HG03558 (cell line): Measurements from ENCODE around the gene SEC14L1.
"Not testable (repeated sequence)": the region's sequence is repeated elsewhere in the genome, so short reads cannot be mapped to it uniquely, and the experiment has no call there.

Experiments used
- ATAC-seq: cut with Tn5 transposase; IDR thresholded peaks from one replicate; pipeline ENCODE4 v1.9.1; 2021; ENCODE audit warnings: moderate number of reproducible peaks; ENCODE audit not compliant: unreplicated experiment; ENCODE audit errors: extremely low read depth

SEC14L1 gene

GRCh38 chr17:77230436-77230830 is 89.7 kb downstream of the SEC14L1 start:
- no peak for ATAC-seq

GRCh38 chr17:77231076-77231871 is 90.5 kb downstream of the SEC14L1 start:
- ATAC-seq: no peak

- no peak for ATAC-seq
These were observed 92.4 kb downstream of the SEC14L1 start for GRCh38 chr17:77233127-77233526.

GRCh38 chr17:77233635-77234334 is 93.0 kb downstream of the SEC14L1 start:
- no peak for ATAC-seq

- ATAC-seq: no peak
These were observed 93.9 kb downstream of the SEC14L1 start for GRCh38 chr17:77234695-77235094.

GRCh38 chr17:77235370-77235941 is 94.7 kb downstream of the SEC14L1 start:
- ATAC-seq: no peak

GRCh38 chr17:77237232-77238008 is 96.7 kb downstream of the SEC14L1 start:
- ATAC-seq: no peak

- no peak for ATAC-seq
These were observed 100.2 kb downstream of the SEC14L1 start for GRCh38 chr17:77240976-77241375.

GRCh38 chr17:77242118-77242851 is 101.5 kb downstream of the SEC14L1 start:
- no peak for ATAC-seq

- ATAC-seq: no peak
These were observed 104.6 kb downstream of the SEC14L1 start for GRCh38 chr17:77245162-77245926.

- ATAC-seq: no peak
These were observed 105.6 kb downstream of the SEC14L1 start for GRCh38 chr17:77246110-77247047.

- ATAC-seq: no peak
These were observed 106.3 kb downstream of the SEC14L1 start for GRCh38 chr17:77247048-77247541.

- ATAC-seq: no peak
These were observed 106.8 kb downstream of the SEC14L1 start for GRCh38 chr17:77247609-77248008.

- ATAC-seq: no peak
These were observed 107.7 kb downstream of the SEC14L1 start for GRCh38 chr17:77248216-77249114.

- no peak for ATAC-seq
These were observed 110.9 kb downstream of the SEC14L1 start for GRCh38 chr17:77251622-77252183.

- not testable (repeated sequence) for ATAC-seq
These were observed 111.5 kb downstream of the SEC14L1 start for GRCh38 chr17:77252306-77252705.

GRCh38 chr17:77253611-77254051 is 112.9 kb downstream of the SEC14L1 start:
- no peak for ATAC-seq
